K562 (cell line): ENCODE data around the gene MTG1. TPM values are rescaled to one million over a fixed set of nuclear protein-coding genes. Genes with fewer than 3 reads are reported as not detected.

Experiments
- BRCA1 ChIP-seq, 2 experiments: fragments of 450-650 bp in 1 of 2; sonication (generic) in 1 of 2; formaldehyde crosslinking in 1 of 2; IDR thresholded peaks; 2 replicates each; pipeline versions ENCODE4 v1.5.0 to v1.6.1; 2017 to 2020; ENCODE audit warnings: mild to moderate bottlenecking in 1 of 2, missing genetic modification reagents in 1 of 2
- FOXJ3 ChIP-seq: sonication (generic); formaldehyde crosslinking; IDR thresholded peaks from 2 replicates; pipeline ENCODE4 v1.4.0; 2020; ENCODE audit warnings: mild to moderate bottlenecking, missing genetic modification reagents
- HDAC1 ChIP-seq, 2 experiments: fragments of 450-650 bp; IDR thresholded peaks; 2 replicates each; pipeline ENCODE4 v1.6.1; 2016 to 2017; ENCODE audit warnings: inconsistent platforms in 1 of 2, mild to moderate bottlenecking in 1 of 2, moderate library complexity in 1 of 2
- IRF1 ChIP-seq: sonication (generic); formaldehyde crosslinking; IDR thresholded peaks from 2 replicates; pipeline ENCODE4 v1.8.0; 2022; ENCODE audit warnings: missing genetic modification reagents, mild to moderate bottlenecking, borderline replicate concordance
- KHSRP ChIP-seq: fragments of 450-650 bp; IDR thresholded peaks from 2 replicates; pipeline ENCODE4 v1.6.1; 2017
- PREB ChIP-seq: sonication (generic); formaldehyde crosslinking; IDR thresholded peaks from 2 replicates; pipeline ENCODE4 v1.8.1; 2023; ENCODE audit warnings: mild to moderate bottlenecking, missing genetic modification reagents
- RAD51 ChIP-seq: fragments of 450-650 bp; IDR thresholded peaks from 2 replicates; pipeline ENCODE4 v1.7.1; 2016; ENCODE audit warnings: low read depth, mild to moderate bottlenecking, borderline replicate concordance
- TARDBP ChIP-seq: fragments of 450-650 bp; IDR thresholded peaks from 2 replicates; pipeline ENCODE4 v1.6.1; 2016
- ZBTB12 ChIP-seq: fragments of 250-450 bp; sonication (Bioruptor Pico); IDR thresholded peaks from 2 replicates; pipeline ENCODE4 v1.4.0; 2020
- ZBTB5 ChIP-seq: fragments of 450-650 bp; IDR thresholded peaks from 2 replicates; pipeline ENCODE4 v1.6.1; 2017; ENCODE audit warnings: antibody characterized with exemption
- ZNF175 ChIP-seq: fragments of 200-800 bp; sonication (Bioruptor generic); IDR thresholded peaks from 2 replicates; pipeline ENCODE4 v1.6.1; 2016; ENCODE audit warnings: low read depth, mild to moderate bottlenecking, missing genetic modification characterization, missing compliant biosample characterization
- ZNF41 ChIP-seq: fragments of 250-450 bp; sonication (Bioruptor Pico); conservative IDR thresholded peaks from 2 replicates; pipeline ENCODE4 v1.4.0; 2020; ENCODE audit warnings: mild to moderate bottlenecking
- ZNF512 ChIP-seq: IDR thresholded peaks from 2 replicates; pipeline ENCODE4 v1.6.1; 2016; ENCODE audit warnings: missing genetic modification characterization, missing compliant biosample characterization
- polyA plus RNA-seq, 8 experiments: library from polyadenylated mRNA; depleted of rRNA in 4 of 8; stranded (reverse) in 5 of 8; unstranded in 3 of 8; fragments of >200 nt; fragmentation: Nextera tagmentation in 2 of 8; fragmentation: Illumina TruSeq in 1 of 8; extraction: Ambion mirVana in 2 of 8; extraction: Trizol in 1 of 8; gene quantifications; 2 replicates each; pipeline versions ENCODE4 v1.2.1 to v1.2.3, GENCODE V29; 2011 to 2014; ENCODE audit warnings: inconsistent platforms in 1 of 8, missing spikeins in 1 of 8
- total RNA-seq, 7 experiments: library from RNA; depleted of rRNA in 6 of 7; stranded (reverse); fragments of >200 nt in 6 of 7; fragmentation: Illumina TruSeq in 2 of 7; extraction: Trizol in 2 of 7; gene quantifications; 2 replicates each; pipeline versions ENCODE4 v1.2.1 to v1.2.3, GENCODE V29; 2011 to 2021; ENCODE audit warnings: low replicate concordance in 1 of 7

Gene MTG1
- total and polyA plus RNA-seq, 9 of the 15 experiments (the other 6 are each of a cell fraction or from before 2014, with no cell fraction given) = 2.8 to 28.2 (median 15.4) TPM

GRCh38 chr10:133379152-133379800 is 14.7 kb upstream of the MTG1 start, which contains the start of gene PAOX (continued):
- no peak for TF ChIP-seq IRF1 (CRISPR knock-in tag)
- TF ChIP-seq FOXJ3 (CRISPR knock-in tag) = no peak
- no peak for TF ChIP-seq ZBTB12
- TF ChIP-seq ZNF175 (CRISPR knock-in tag) = no peak
- TF ChIP-seq ZNF41 (CRISPR knock-in tag) = no peak
- no peak for TF ChIP-seq RAD51
- TF ChIP-seq BRCA1 (IDR thresholded peaks at IDR 0.05) = no peak
- TF ChIP-seq BRCA1 (CRISPR knock-in tag; IDR thresholded peaks at IDR 0.05) = no peak
- TF ChIP-seq PREB (CRISPR knock-in tag) = no peak
- no peak for TF ChIP-seq ZBTB5
- no peak for TF ChIP-seq TARDBP
- TF ChIP-seq KHSRP = no peak
- no peak for TF ChIP-seq ZNF512 (tag)
- TF ChIP-seq HDAC1 (IDR thresholded peaks at IDR 0.05) = no peak
